ENCODE results near the gene FCHO2. TPM values are rescaled to one million over a fixed set of nuclear protein-coding genes. Genes with fewer than 3 reads are reported as not detected.

The FCHO2 gene
- total and polyA plus RNA-seq, 2 donors (not counting 3 experiments of a cell fraction or from before 2014, with no cell fraction given), result 12.0 to 25.2 TPM

- Histone ChIP-seq H3K9ac (replicated peaks; ENCODE audit: extremely low read depth, insufficient read depth, low read length) (no peak overlapping the region), H3K79me2 (ENCODE audit: control insufficient read depth, insufficient read depth, low read length) (no peaks in the 10 kb centered on the region), H3K4me2 (ENCODE audit: insufficient read depth, low read length) (no peak overlapping the region), H3K9me3 (replicated peaks; ENCODE audit: control insufficient read depth, insufficient read depth, low read length) (no peaks in the 10 kb centered on the region), H3K9me1 (replicated peaks; ENCODE audit: control insufficient read depth, extremely low read depth, insufficient read depth, low read length) (no peaks in the 10 kb centered on the region), H2AFZ (ENCODE audit: low read depth, low read length) (no peak overlapping the region), H3K36me3 (ENCODE audit: control insufficient read depth in 2 of 2, extremely low read depth in 1 of 2, insufficient read depth in 2 of 2, low read length in 2 of 2) (no peaks in the 10 kb centered on the region), H3K4me3 (replicated peaks in 1 of 3; ENCODE audit: insufficient read depth in 1 of 3, low read depth in 1 of 3, low read length in 3 of 3) (no peak overlapping the region), H4K20me1 (replicated peaks; ENCODE audit: control insufficient read depth, extremely low read depth, insufficient read depth, low read length) (peaks cover 2% of the 10 kb centered on the region), H3K27me3 (ENCODE audit: control insufficient read depth in 2 of 2, insufficient read depth in 2 of 2, low read length in 2 of 2) (no peaks in the 10 kb centered on the region), H3K4me1 (ENCODE audit: control insufficient read depth, extremely low read depth, insufficient read depth, low read length) (no peaks in the 10 kb centered on the region), H3K27ac (ENCODE audit: insufficient read depth, low read depth, low read length) (no peak overlapping the region)
- DNase-seq (ENCODE audit: low read depth, low spot score), result no peak
- intact Hi-C loops (cut with micrococcal nuclease), result loop anchor here (5.0 to 10.0 kb wide), 2 partner anchors 160 to 252 kb away; partner anchors contain the start of gene TMEM174
- ChIA-PET CTCF (interaction anchor here (2.6 kb wide), 1 partner anchor 33 kb away, joined by 11 read pairs; the partner anchor contains the start of gene FCHO2), POLR2A (no interaction called here)
- no peak for FAIRE-seq
- dilution Hi-C loops (cut with MboI; ENCODE audit: extremely low pct_ligation_motif_present, low sequenced_read_pairs), result no loop called here
- TF ChIP-seq CTCF (IDR thresholded peaks at IDR 0.05; ENCODE audit: extremely low read depth in 1 of 2, insufficient read depth in 1 of 2, low read depth in 1 of 2, low read length in 2 of 2), result no peak
- no peak for TF ChIP-seq JUN (IDR thresholded peaks at IDR 0.05; ENCODE audit: borderline replicate concordance, insufficient read depth, insufficient read length, low read depth)
- no peak for TF ChIP-seq FOS (IDR thresholded peaks at IDR 0.05; ENCODE audit: borderline replicate concordance, insufficient read depth, low read length)
- no peak for TF ChIP-seq GATA2 (IDR thresholded peaks at IDR 0.05; ENCODE audit: insufficient read depth, insufficient read length, low read depth, low read length)
- no peak for TF ChIP-seq MAX (IDR thresholded peaks at IDR 0.05; ENCODE audit: insufficient read depth, insufficient read length)
- no peak for TF ChIP-seq MYC (IDR thresholded peaks at IDR 0.05; ENCODE audit: low read depth, low read length)
- no peak for TF ChIP-seq POLR2A (IDR thresholded peaks at IDR 0.05; ENCODE audit: low read depth, low read length)
- no peak for TF ChIP-seq POLR2AphosphoS5 (IDR thresholded peaks at IDR 0.05; ENCODE audit: insufficient read depth, low read depth, low read length)
- TF ChIP-seq EZH2 (IDR thresholded peaks at IDR 0.05; ENCODE audit: borderline replicate concordance, low read depth, low read length, severe bottlenecking), result no peak
- no TSS peak for BruUV-seq (replicated peaks)
Measured at GRCh38 chr5:72922422-72922821, 33.4 kb upstream of the FCHO2 start.
